ENCODE results near the gene BCAS3. TPM values are rescaled to one million over a fixed set of nuclear protein-coding genes. Genes with fewer than 3 reads are reported as not detected.

BCAS3 gene
- total RNA-seq, 4 donors from 2014 or later: 20.7 to 76.3 (median 39.8) TPM

- in situ Hi-C loops (cut with MboI; ENCODE audit: low pct_ligation_motif_present in 1 of 4, low pct_unique_long_range_greater_than_20kb in 1 of 4, low sequenced_read_pairs in 3 of 4): no loop called here
- DNase-seq: no peak
- TF ChIP-seq POLR2AphosphoS5 (IDR thresholded peaks at IDR 0.05): no peak
- no peak for TF ChIP-seq POLR2A (IDR thresholded peaks at IDR 0.05)
- TF ChIP-seq CTCF (IDR thresholded peaks at IDR 0.05): no peak
- no peak for TF ChIP-seq EP300 (IDR thresholded peaks at IDR 0.05; ENCODE audit: low read depth)
- Histone ChIP-seq H3K27me3 (no peaks in the 10 kb centered on the region), H3K36me3 (no peaks in the 10 kb centered on the region), H3K27ac (no peak overlapping the region), H3K4me3 (no peak overlapping the region), H3K4me1 (peaks cover 0 to 4% (median 0%) of the 10 kb centered on the region in 4 donors), H3K9me3 (no peaks in the 10 kb centered on the region)
- WGBS, 2 donors (ENCODE audit: low coverage in 1 of 2): 79 to 90% methylated on average over 8 of the region's 8 CpGs
- intact Hi-C loops (cut with DNase I; ENCODE audit: low total_unique reads): no loop called here
These were observed 544.2 kb downstream of the BCAS3 start for GRCh38 chr17:61221597-61222471.

- DNase-seq: no peak
- H3K27ac ChIP-seq: no peak overlapping the region
- H3K9me3 ChIP-seq: no peaks in the 10 kb centered on the region
- H3K4me1 ChIP-seq: no peaks in the 10 kb centered on the region
- WGBS, 2 donors (ENCODE audit: low coverage in 1 of 2): 63 to 100% methylated on average over 1 of the region's 1 CpG
- TF ChIP-seq POLR2A (IDR thresholded peaks at IDR 0.05) (no peak), POLR2AphosphoS5 (IDR thresholded peaks at IDR 0.05) (no peak), EP300 (IDR thresholded peaks at IDR 0.05; ENCODE audit: low read depth) (no peak), CTCF (IDR thresholded peaks at IDR 0.05) (no peak)
- in situ Hi-C loops (cut with MboI; ENCODE audit: low pct_ligation_motif_present in 1 of 4, low pct_unique_long_range_greater_than_20kb in 1 of 4, low sequenced_read_pairs in 3 of 4): no loop called here
- no peak overlapping the region for H3K4me3 ChIP-seq
- no peaks in the 10 kb centered on the region for H3K36me3 ChIP-seq
- H3K27me3 ChIP-seq: no peaks in the 10 kb centered on the region
- intact Hi-C loops (cut with DNase I; ENCODE audit: low total_unique reads): no loop called here
These were observed 546.1 kb downstream of the BCAS3 start for GRCh38 chr17:61223725-61224124.

GRCh38 chr17:61225178-61225882, 547.7 kb downstream of the BCAS3 start:
- Histone ChIP-seq H3K27ac (no peak overlapping the region), H3K9me3 (no peaks in the 10 kb centered on the region), H3K4me1 (no peaks in the 10 kb centered on the region), H3K4me3 (no peak overlapping the region), H3K27me3 (no peaks in the 10 kb centered on the region), H3K36me3 (no peaks in the 10 kb centered on the region)
- 71 to 85% methylated on average over 5 of the region's 5 CpGs for WGBS, 2 donors (ENCODE audit: low coverage in 1 of 2)
- DNase-seq: no peak
- TF ChIP-seq POLR2AphosphoS5 (IDR thresholded peaks at IDR 0.05) (no peak), EP300 (IDR thresholded peaks at IDR 0.05; ENCODE audit: low read depth) (no peak), CTCF (IDR thresholded peaks at IDR 0.05) (no peak), POLR2A (IDR thresholded peaks at IDR 0.05) (no peak)
- intact Hi-C loops (cut with DNase I; ENCODE audit: low total_unique reads): no loop called here
- in situ Hi-C loops (cut with MboI; ENCODE audit: low pct_ligation_motif_present in 1 of 4, low pct_unique_long_range_greater_than_20kb in 1 of 4, low sequenced_read_pairs in 3 of 4): loop anchor here in 1 of 4 donors (25.0 kb wide), 1 partner anchor 162 kb away; the partner anchor contains the start of gene TBX2

GRCh38 chr17:61227866-61228265, 550.2 kb downstream of the BCAS3 start:
- no peak overlapping the region for H3K27ac ChIP-seq
- intact Hi-C loops (cut with DNase I; ENCODE audit: low total_unique reads) (no loop called here), in situ Hi-C loops (cut with MboI; ENCODE audit: low pct_ligation_motif_present in 1 of 4, low pct_unique_long_range_greater_than_20kb in 1 of 4, low sequenced_read_pairs in 3 of 4) (loop anchor here in 1 of 4 donors (25.0 kb wide), 1 partner anchor 159 kb away; the partner anchor contains the start of gene TBX2)
- H3K4me3 ChIP-seq: no peak overlapping the region
- DNase-seq: no peak
- no peaks in the 10 kb centered on the region for H3K36me3 ChIP-seq
- no peaks in the 10 kb centered on the region for H3K9me3 ChIP-seq
- H3K27me3 ChIP-seq: no peaks in the 10 kb centered on the region
- no peak for TF ChIP-seq EP300 (IDR thresholded peaks at IDR 0.05; ENCODE audit: low read depth)
- TF ChIP-seq POLR2A (IDR thresholded peaks at IDR 0.05): no peak
- no peak for TF ChIP-seq CTCF (IDR thresholded peaks at IDR 0.05)
- TF ChIP-seq POLR2AphosphoS5 (IDR thresholded peaks at IDR 0.05): no peak
- no peaks in the 10 kb centered on the region for H3K4me1 ChIP-seq

Measured in transverse colon (tissue), 4 donors.